Activated CD8-positive, alpha-beta memory T cell treated with anti-CD3 and anti-CD28 coated beads for 24 hours (primary cell): ENCODE data around the gene MYNN.
A peak's percentile ranks its signal among the peaks of the same experiment; 100 is the strongest.
"Not testable (repeated sequence)": the region's sequence is repeated elsewhere in the genome, so short reads cannot be mapped to it uniquely, and the experiment has no call there.

Source experiments
- DNase-seq: peaks from one replicate; pipeline ENCODE4 v3.0.0-alpha.2; 2020

Gene MYNN

GRCh38 chr3:169772897-169773816 lies at the start of gene MYNN:
Gene MYNN (plus strand): TSS chr3:169773396. CDS start chr3:169774296, 900 bp downstream.
- peak; percentile 97 for DNase-seq

GRCh38 chr3:169731857-169732256 lies 41.3 kb upstream of the MYNN start:
- DNase-seq: not testable (repeated sequence)

DNA sequence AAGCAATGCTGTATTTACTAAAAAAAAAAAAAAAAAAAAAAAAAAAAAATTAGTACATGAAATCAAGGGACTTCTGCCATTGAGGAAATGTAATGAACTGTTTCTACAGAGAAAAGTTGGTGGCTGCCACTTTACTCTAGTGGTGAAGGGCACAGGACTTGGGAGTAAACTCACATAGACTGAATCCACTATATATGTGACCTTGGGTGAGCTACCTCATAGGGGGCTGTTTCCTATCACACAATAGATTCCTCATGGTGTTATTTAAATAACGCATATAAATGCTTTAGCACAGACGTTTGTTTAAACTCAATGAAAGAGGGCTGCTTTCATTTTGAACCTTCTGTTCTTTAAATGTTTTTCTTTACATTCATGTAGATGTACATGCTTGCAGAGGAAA lies 34.1 kb upstream of the MYNN start:
- DNase-seq: no peak

GRCh38 chr3:169744366-169745054 lies 28.7 kb upstream of the MYNN start:
- DNase-seq: no peak

DNA sequence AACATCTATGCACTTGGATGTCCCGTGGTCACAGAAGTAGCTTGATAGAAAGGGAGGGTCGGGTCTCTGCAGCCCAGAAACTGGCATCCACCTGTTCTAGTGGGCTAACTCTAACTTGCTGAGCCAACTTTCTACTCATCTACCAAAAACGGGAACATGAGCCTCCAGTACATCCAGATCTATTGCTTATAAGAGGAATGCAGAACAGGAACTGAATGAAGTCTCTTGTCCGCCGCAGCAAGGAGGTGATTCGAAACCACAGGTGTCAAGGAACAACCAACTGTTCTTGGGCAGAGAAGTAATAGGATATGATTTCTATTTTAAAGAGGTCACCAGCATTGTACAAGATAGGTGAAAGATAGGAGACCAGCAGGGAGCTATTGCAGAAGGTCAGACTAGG lies 26.3 kb upstream of the MYNN start:
- no peak for DNase-seq

GRCh38 chr3:169748670-169749069 lies 24.5 kb upstream of the MYNN start:
- DNase-seq: no peak

GRCh38 chr3:169750665-169751064 lies 22.5 kb upstream of the MYNN start:
- DNase-seq: no peak

- no peak for DNase-seq
These were observed 21.3 kb upstream of the MYNN start for GRCh38 chr3:169751875-169752274.

DNA sequence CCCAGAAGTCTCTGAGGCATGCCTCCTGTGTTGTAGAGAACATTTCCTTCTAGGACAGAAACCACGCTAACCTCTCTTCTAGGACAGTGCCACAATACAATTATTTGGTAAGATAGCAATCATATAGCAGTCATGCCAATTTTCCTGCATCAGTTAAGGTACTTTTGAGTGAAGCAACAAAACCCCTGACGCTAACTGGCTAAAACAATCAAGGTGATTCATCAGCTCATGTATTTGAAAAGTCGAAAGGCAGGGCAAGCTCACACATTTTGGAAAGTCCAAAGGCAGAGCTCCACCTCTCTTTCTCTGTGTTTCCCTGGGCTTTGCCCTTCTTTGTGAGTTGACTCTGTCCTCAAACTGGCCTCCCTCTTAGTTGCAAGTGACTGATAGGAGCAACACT lies 18.5 kb upstream of the MYNN start:
- DNase-seq: no peak

- DNase-seq: no peak
These were observed 17.7 kb upstream of the MYNN start for GRCh38 chr3:169755488-169755887.

DNA sequence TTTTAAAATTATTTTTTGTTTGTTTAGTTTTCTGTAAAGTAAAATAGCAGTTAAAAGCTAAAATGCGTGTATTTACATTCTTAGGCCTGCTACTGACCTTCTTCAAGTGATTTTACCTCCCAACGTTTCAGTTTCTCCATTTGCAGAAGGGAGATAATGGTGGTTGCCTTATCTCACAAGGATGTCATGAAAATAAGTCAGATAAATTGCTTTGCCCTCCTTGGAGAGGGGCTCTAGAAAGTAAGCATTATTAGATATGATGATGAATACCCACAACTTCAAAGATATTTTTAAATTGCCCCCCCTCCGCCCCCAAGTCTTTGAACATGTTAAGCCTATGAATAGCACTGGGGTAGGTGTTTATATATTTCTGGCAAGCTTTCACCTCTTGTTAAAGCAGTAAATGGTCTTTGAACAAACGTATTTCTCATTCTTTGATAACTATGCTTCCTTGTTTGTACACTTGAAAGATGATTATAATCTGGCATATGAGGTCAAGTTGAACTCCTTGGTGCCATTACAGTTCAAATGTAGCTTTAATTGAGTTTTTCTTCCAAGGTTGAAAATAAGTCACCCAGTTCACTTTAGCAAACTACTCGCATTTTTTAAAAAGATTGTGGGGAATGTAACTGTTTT lies 14.7 kb upstream of the MYNN start:
- DNase-seq: no peak

GRCh38 chr3:169759256-169759655 lies 13.9 kb upstream of the MYNN start:
- DNase-seq: no peak

GRCh38 chr3:169760479-169760878 lies 12.7 kb upstream of the MYNN start:
- no peak for DNase-seq

DNA sequence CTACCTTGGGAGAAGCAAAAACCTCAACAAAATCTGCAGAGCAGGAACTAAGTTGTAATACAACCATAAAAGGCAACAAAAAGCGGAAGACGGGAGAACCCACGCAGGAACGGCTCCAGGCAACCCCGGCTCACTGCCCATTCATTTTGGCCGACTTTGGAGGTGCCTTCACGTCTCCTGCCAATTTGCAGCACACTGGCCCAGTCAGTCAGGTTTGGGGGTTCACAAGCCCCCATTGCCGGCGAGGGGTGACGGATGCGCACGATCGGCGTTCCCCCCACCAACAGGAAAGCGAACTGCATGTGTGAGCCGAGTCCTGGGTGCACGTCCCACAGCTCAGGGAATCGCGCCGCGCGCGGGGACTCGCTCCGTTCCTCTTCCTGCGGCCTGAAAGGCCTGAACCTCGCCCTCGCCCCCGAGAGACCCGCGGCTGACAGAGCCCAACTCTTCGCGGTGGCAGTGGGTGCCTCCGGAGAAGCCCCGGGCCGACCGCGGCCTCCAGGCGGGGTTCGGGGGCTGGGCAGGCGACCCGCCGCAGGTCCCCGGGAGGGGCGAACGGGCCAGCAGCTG lies 8.8 kb upstream of the MYNN start:
- peak; percentile 91 for DNase-seq

DNA sequence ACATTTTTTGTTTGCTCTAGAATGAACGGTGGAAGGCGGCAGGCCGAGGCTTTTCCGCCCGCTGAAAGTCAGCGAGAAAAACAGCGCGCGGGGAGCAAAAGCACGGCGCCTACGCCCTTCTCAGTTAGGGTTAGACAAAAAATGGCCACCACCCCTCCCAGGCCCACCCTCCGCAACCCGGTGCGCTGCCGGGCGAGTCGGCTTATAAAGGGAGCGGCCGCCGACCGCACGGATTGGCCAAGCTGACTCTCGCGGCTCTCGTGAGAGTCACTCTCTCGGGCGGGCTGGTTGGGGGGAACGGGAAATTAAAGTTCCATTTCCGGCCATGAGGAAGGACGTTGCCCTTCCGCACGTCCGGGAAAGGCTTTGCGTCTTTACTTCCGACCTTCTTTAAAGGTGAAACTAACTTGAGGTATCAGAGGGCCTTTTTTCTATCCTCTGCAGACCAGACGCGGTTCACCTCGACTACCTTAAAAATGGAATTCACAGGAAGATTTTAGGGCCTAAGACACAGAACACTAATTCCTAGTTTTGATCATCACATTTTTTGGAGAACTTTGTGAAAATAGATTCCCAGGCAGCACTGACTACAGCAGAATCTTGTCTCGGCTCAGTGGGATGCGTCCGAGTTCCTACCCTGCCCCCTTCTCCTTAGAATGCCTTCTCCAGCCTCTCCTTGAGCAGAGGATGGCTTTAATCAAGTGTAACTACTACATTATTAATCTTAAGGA lies 8.1 kb upstream of the MYNN start, which contains the start of gene TERC:
Gene TERC (minus strand): TSS at position 179 of the 731 bp plus-strand sequence.
- peak; percentile 96 for DNase-seq

- peak; percentile 87 for DNase-seq
These were observed 3.7 kb upstream of the MYNN start, which contains the start of gene ACTRT3 for GRCh38 chr3:169769287-169770181. Gene ACTRT3 (minus strand): TSS chr3:169769561. CDS start chr3:169769520, 41 bp downstream.

DNA sequence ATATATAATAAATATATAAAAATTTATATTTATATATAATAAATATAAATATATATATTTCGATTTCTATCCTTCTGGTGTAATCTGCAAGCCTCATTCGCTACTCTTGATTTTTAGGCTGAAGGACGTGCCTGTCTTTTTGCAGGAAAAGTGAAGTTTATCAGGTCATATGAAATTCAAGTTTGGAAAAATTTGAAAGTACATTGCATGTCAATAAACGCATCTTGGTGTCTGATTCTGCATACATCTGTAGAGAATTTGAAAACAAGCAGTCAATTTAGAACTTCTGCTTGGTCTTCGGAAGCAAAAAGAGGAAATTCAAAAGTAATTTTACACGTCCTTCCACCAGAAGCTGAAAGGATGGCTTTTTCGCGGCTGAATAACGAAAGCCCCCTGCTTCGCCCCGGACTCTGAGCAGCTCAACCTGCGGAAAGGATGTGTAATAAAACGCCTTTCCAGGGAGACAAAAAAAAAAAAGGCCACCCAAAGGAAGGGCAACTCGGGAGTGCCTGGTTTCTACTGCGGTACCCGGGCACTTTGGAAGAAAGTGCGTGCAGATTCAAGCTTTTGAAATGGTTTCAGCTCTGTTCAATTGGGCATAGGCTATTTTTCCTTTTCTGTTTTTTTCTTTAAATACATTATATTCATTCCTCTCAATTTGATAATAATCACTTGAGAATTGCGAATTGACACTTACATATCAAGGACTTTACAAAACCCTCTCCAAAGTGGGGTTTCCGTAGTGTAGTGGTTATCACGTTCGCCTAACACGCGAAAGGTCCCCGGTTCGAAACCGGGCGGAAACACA lies 1.5 kb upstream of the MYNN start:
- DNase-seq: peak; percentile 81

- peak; percentile 88 for DNase-seq
These were observed 795 bp upstream of the MYNN start for GRCh38 chr3:169772305-169772896.

DNA sequence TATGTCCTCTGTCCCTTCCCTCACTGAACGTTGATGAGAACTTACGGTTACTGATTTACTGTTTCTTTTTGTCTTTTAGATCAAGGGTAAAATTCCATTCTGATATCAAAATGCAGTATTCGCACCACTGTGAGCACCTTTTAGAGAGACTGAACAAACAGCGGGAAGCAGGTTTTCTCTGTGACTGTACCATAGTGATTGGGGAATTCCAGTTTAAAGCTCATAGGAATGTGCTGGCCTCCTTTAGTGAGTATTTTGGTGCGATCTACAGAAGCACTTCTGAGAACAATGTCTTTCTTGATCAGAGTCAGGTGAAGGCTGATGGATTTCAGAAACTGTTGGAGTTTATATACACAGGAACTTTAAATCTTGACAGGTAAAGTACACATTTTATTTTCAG lies 990 bp downstream of the MYNN start:
- DNase-seq: no peak

DNA sequence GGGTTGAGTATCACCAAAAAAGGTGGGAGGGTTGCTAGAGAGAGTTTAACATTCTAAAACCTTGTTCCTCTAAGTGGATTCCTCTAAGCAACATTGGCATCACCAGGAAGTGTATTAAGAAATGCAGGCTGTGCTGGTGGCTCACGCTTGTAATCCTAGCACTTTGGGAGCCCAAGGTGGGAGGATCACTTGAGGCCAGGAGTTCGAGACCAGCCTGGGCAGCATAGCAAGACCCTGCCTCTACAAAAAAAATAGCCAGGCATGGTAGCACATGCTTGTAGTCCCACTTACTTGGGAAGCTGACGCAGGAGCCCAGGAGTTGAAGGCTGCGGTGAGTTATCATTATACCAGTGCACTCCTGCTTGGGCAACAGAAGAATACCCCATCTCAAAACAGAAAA lies 4.6 kb downstream of the MYNN start:
- no peak for DNase-seq
